Muscle of back (tissue), 11 donors: Measurements from ENCODE around the gene PM20D1. TPM values are rescaled to one million over a fixed set of nuclear protein-coding genes. Genes with fewer than 3 reads are reported as not detected.
A peak's percentile ranks its signal among the peaks of the same experiment; 100 is the strongest.

Source experiments
- DNase-seq, 3 donors: peaks; one replicate each; pipeline versions ENCODE4 v3.0.0 to v3.0.0-alpha.2; 2013
- polyA plus RNA-seq, 10 donors: library from polyadenylated mRNA; unstranded; fragments of 120-200 nt; gene quantifications; one replicate each; pipeline ENCODE4 v1.2.1, GENCODE V29; 2013; ENCODE audit not compliant: insufficient read length in 10 of 10

PM20D1 gene
- polyA plus RNA-seq, 10 donors, result 0.09 to 0.22 (median 0.13) TPM; not detected in 2

GRCh38 chr1:205804605-205805004 lies 45.3 kb downstream of the PM20D1 start:
- no peak for DNase-seq

DNA sequence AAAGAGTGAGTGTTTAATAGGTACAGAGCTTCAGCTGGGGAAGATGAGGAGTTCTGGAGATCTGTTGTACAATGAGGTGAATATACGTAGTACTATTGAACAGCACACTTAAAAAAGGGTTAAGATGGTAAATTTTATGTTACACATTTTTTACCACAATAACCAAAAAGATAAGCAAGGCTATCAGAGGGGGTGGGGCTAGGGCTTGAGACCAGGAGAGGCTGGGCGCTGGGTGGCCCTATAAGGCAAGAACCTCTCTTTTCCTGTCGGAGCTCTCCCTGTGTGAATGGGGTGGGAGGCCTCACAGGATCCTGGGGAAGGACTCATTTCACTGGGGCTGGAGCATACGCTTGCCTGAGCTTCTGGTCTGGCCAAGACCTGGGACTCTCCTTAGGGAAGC lies 45.9 kb downstream of the PM20D1 start:
- no peak for DNase-seq

- DNase-seq, result no peak
These were observed 47.9 kb downstream of the PM20D1 start for GRCh38 chr1:205802060-205802459.

DNA sequence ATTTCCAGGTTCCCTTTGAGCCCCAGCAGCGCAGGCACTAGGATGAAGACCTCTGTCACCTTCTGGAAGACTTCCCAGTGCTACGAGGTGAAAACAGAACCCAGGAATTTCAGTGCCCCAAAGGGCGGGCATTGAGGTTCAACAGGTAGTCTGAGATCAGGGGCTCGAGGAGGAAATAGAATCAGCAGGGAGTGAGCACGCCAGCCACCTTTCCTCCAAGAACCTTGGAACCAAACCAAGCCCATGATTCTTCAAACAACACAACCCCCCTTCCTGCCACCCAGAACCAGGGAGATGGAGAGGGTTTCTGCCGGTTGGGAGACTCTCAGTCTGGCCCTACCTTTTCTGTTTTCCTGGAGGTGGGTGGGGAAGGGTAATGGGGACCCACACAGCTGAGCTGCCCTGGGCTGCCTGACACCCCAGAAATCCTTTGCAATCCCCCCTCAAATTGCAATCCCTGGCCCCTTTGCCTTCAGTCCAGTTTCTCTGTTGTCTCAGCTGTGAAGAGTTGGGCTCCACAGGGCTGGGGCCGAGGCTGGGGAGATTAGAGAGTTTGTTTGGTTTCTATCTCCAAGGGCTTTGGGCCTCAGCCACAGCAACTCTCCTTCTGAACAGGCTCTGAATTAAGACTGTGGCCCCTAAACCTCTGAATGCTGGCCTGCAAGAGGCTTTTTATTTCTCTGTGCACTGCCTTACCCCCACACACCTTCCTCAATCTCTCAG lies 48.8 kb downstream of the PM20D1 start:
- DNase-seq, result no peak

DNA sequence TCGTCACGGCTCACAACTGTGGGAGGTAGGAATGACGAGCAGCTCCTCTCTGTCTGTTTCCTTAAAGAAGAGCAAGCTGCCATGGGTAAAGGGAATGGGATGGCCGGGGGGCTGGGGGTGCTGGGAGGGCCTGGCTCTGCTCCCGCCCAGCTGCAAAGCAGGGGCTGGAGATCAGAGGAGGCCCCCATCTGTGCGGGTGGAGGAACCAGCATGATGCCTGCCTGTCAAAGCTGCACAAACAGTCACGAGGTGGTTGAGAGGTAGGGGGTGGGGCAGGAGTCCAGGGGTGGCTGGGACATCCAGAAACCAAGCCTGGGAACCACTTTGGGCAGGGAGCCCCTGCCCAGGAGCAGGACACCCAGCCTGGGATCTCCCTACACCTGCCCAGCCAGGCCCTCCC lies 49.5 kb downstream of the PM20D1 start:
- DNase-seq, result no peak

DNA sequence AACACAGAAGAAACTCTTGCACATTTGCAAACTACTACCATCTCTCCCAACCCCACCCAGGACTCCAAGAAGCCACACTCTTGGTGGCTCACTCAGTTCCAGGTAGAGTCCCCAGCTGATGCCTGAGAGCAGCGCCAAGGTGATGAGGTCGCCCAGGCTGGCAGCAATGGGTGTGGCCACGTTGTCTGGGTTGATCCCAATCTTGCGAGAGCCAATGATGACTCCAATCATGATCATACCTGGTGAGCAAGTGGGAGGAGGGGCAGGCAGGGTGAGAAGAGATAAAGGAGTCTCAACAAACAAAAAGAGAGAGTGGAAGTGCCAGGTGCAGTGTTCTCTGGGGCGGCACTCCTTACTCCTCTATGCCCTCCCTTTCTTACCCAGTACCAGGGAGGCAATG lies 51.4 kb downstream of the PM20D1 start:
- no peak for DNase-seq

- no peak for DNase-seq
These were observed 52.8 kb downstream of the PM20D1 start for GRCh38 chr1:205797168-205797567.

GRCh38 chr1:205794011-205794730 lies 55.8 kb downstream of the PM20D1 start:
- no peak for DNase-seq

GRCh38 chr1:205792961-205793673 lies 56.8 kb downstream of the PM20D1 start:
- peak in 2 of 3 donors; percentile 22 to 29 for DNase-seq

- DNase-seq, result no peak
These were observed 57.5 kb downstream of the PM20D1 start for GRCh38 chr1:205792481-205792881.

DNA sequence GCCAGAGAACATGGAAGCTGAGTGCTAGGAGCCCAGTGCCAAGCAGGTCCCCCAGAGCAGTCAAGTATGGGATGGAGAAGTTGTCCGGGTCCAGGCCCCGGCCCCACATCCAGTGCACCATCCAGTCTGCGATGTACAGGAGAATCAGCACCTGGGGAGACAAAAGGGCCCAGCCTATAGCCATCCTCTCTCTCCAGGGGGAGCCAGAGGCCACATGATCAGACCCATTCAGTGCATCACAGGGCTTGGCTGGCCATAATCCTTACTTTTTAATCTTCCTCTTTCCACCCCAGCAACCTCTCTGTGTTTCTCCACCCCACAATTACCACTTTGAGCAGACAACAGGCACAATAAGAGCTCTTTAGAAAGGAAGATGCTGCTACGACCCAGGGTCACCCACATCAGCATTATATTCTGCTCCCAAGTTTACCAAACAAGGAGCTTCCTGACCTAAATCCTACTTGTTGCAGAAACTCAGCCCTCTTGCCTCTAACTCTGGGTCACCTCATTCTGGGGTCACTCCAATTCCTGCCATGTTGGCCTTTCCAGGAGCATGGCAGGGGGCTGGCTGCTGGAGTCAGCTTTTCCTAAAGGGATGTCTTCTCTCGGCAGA lies 58.3 kb downstream of the PM20D1 start:
- peak; percentile 46 to 75 (median 64) for DNase-seq

GRCh38 chr1:205787287-205787916 lies 62.5 kb downstream of the PM20D1 start:
- no peak for DNase-seq

- DNase-seq, result no peak
These were observed 63.3 kb downstream of the PM20D1 start for GRCh38 chr1:205786601-205787000.

GRCh38 chr1:205785446-205785845 lies 64.5 kb downstream of the PM20D1 start:
- DNase-seq, result no peak

- peak in 2 of 3 donors; percentile 7 to 26 for DNase-seq
These were observed 66.0 kb downstream of the PM20D1 start for GRCh38 chr1:205783904-205784303.

- no peak for DNase-seq
These were observed 66.5 kb downstream of the PM20D1 start for GRCh38 chr1:205783433-205783795.

- no peak for DNase-seq
These were observed 67.1 kb downstream of the PM20D1 start for GRCh38 chr1:205782627-205783432.

GRCh38 chr1:205780335-205780734 lies 69.6 kb downstream of the PM20D1 start:
- no peak for DNase-seq
